HG02678 (cell line): ENCODE measurements around the gene SOX21.
A peak's percentile ranks its signal among the peaks of the same experiment; 100 is the strongest.

ENCODE experiments used
- ATAC-seq: cut with Tn5 transposase; IDR thresholded peaks from one replicate; pipeline ENCODE4 v1.9.1; 2021; ENCODE audit warnings: mild to moderate bottlenecking, moderate library complexity; ENCODE audit not compliant: unreplicated experiment

The SOX21 gene

GRCh38 chr13:94679614-94680013 lies 32.7 kb downstream of the SOX21 start:
- ATAC-seq = no peak

- ATAC-seq = no peak
These were observed 33.5 kb downstream of the SOX21 start for GRCh38 chr13:94678845-94679244.

GRCh38 chr13:94677799-94678198 lies 34.5 kb downstream of the SOX21 start:
- no peak for ATAC-seq

- peak; percentile 87 for ATAC-seq
These were observed 37.6 kb downstream of the SOX21 start for GRCh38 chr13:94674609-94675348.

GRCh38 chr13:94673851-94674250 lies 38.5 kb downstream of the SOX21 start:
- no peak for ATAC-seq

GRCh38 chr13:94672400-94672799 lies 39.9 kb downstream of the SOX21 start:
- ATAC-seq = no peak

GRCh38 chr13:94667190-94667589 lies 45.2 kb downstream of the SOX21 start:
- ATAC-seq = no peak

- ATAC-seq = no peak
These were observed 46.3 kb downstream of the SOX21 start for GRCh38 chr13:94666065-94666464.

GRCh38 chr13:94664889-94665288 lies 47.5 kb downstream of the SOX21 start:
- no peak for ATAC-seq

GRCh38 chr13:94662274-94662945 lies 49.9 kb downstream of the SOX21 start:
- no peak for ATAC-seq

- ATAC-seq = no peak
These were observed 50.9 kb downstream of the SOX21 start for GRCh38 chr13:94661406-94661805.

GRCh38 chr13:94660695-94661326 lies 51.5 kb downstream of the SOX21 start:
- no peak for ATAC-seq
